Retinal pigment epithelial cell (primary cell): ENCODE data around the gene POM121C.
"Not testable (repeated sequence)": the region's sequence is repeated elsewhere in the genome, so short reads cannot be mapped to it uniquely, and the experiment has no call there.

ENCODE experiments used
- DNase-seq: peaks from one replicate; pipeline ENCODE4 v3.0.0-alpha.2; 2010; ENCODE audit warnings: low read depth
- H3K4me3 ChIP-seq: 2 replicates; pipeline ENCODE4 v1.5.1; 2011; ENCODE audit warnings: mild to moderate bottlenecking, low read length, control low read depth, moderate library complexity
- TF ChIP-seq, protein P1 (sequence below): conservative IDR thresholded peaks from 2 replicates; pipeline ENCODE4 v1.5.1; 2011; ENCODE audit warnings: low read depth, low read length, control low read depth, inconsistent platforms

The POM121C gene

DNA sequence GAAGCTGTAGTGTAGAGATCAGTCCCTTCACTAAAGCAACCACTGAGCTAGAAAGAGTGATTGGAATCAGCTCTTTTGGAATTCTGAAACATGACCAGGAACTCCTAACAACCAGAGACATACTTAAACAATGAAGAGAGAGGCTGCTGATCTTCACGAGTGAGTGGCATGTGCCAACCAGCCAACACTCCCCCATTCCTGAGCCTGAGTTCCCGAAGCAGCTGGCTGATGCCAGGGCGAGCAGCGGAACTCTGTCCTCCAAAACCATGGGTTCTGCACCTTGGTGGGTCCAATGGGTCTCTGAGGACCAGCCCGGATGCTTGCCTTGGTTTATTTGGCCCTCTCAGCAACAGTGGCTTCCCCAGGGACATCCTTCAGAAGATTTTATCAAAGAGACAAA lies 25.6 kb downstream of the POM121C start:
- DNase-seq, H3K4me3 ChIP-seq: not testable (repeated sequence)

DNA sequence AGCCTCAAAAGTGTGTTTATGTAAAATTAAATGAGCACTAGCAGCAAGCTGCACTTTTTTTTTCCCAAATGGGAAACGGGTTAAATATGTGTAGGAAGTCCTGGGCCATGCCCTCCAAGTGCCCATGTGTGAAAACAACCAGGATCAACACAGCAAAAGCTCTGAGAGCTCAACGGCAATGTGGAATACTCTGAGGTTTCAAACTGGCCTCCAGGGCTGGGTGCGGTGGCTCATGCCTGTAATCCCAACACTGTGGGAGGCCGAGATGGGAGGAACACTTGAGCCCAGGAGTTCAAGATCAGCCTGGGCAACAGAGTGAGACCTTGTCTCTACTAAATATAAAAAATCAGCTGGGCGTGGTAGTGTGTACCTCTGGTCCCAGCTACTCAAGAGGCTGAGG lies 28.1 kb downstream of the POM121C start:
- not testable (repeated sequence) for DNase-seq, H3K4me3 ChIP-seq

DNA sequence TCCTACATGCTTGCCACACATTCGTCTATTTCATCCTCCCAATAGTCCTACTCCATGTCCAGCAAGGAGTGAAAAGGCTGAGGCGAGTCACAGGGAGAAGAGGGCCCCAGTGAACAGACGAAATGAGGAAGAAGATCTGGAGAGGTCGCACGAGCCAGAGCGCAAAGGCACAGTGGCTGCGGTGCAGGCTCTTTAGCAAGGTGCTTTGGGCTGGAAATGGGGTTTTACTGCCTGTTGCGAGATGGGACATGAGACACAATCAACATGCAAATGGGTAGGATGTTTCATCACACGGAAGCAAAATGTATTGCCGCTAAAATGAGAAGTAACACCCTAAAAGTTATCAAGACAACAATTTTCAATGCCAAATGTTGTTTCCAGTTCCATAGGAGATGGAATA lies 29.7 kb downstream of the POM121C start:
- H3K4me3 ChIP-seq, DNase-seq: not testable (repeated sequence)

DNA sequence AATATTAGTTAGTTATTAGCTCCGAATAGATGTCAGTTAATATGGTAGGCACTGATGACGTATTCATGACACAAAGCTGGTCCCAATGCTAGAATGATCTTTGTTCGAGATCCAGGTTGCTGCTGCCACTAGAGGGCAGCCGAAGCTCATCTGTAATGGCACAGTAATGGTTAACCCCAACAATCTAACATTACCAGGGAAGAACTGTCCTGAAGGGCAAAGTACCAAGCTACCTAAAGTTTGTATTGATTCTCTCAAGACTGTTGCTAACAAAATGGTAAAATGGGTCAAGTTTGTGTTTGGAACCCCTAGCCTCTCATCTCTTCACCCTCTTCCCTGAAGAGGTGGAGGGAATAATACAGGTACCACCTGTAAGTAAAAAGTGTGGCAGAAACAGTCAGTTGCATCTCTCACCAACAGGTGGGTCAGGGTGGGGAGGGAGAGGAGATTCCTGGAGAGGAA lies 33.6 kb downstream of the POM121C start:
- DNase-seq, H3K4me3 ChIP-seq: not testable (repeated sequence)
- TF ChIP-seq, protein P1, sequence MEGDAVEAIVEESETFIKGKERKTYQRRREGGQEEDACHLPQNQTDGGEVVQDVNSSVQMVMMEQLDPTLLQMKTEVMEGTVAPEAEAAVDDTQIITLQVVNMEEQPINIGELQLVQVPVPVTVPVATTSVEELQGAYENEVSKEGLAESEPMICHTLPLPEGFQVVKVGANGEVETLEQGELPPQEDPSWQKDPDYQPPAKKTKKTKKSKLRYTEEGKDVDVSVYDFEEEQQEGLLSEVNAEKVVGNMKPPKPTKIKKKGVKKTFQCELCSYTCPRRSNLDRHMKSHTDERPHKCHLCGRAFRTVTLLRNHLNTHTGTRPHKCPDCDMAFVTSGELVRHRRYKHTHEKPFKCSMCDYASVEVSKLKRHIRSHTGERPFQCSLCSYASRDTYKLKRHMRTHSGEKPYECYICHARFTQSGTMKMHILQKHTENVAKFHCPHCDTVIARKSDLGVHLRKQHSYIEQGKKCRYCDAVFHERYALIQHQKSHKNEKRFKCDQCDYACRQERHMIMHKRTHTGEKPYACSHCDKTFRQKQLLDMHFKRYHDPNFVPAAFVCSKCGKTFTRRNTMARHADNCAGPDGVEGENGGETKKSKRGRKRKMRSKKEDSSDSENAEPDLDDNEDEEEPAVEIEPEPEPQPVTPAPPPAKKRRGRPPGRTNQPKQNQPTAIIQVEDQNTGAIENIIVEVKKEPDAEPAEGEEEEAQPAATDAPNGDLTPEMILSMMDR = peak; percentile 30

DNA sequence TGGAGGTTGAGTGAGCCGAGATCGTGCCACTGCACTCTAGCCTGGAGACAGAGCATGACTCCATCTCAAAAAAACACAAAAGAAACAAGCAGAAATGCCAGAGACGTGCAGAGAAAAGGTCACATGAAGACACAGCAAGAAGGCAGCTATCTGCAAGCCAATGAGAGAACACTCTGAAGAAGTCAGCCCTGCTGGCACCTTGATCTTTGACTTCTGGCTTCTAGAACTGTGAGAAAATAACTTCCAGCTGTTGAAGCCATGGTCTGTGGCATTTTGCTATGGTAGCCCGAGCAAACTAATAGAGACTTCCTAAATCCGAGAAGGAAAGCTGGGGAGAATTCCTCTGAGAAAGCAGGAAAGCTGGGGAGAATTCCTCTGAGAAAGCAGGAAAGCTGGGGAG lies 36.2 kb downstream of the POM121C start:
- not testable (repeated sequence) for DNase-seq, H3K4me3 ChIP-seq

DNA sequence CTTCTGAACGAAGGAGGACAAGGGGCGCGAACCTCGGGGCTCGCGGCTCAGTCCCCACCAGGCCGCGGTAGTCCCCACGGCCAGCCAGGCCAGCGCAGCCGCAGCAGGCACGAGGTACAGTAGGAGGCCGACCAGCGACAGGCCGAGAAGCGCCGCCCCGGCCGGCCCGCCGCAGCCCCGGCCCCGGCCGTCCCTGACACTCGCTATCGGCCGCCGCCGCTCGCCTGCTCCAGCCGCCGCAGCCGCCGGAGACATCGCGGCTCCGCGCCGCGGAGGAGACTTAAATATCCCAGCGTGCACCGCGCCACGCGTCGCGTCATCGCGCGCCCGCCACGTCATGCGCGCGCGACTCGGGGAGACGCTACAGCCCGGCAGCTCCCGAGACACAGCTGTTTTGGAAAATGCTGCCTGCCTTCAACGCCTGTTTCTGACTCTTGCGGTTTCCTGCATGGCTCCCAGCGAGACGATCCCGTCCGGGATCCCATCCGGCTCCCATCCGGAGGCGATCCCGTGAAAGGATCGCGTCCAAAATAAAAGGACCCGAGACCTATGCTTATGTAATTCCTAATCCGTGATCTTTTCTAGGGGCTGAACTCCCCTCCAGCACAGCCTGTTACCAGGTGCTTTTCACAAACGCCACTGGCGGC lies 43.5 kb downstream of the POM121C start:
- not testable (repeated sequence) for DNase-seq
- peak overlapping the region; percentile 61 for H3K4me3 ChIP-seq

DNA sequence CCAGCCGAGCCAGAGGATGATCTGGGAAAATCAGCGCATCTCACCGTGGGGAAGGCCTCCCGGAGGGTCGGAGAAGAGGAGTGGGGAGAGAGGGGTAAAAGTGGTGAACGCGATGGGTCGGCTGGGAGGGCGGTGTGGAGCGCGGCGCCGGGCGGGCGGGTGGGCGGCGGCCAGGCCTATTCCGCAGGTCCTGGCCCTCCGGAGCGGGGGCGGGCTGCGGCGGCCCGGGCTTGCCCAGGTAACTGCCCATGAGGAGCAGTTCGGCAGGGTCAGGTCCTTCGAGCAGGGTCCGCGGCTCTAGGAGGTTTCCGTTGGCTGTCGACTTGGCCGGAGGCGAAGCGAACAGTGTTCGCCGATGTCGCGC lies 44.0 kb downstream of the POM121C start:
- not testable (repeated sequence) for DNase-seq
- peak overlapping the region; percentile 52 for H3K4me3 ChIP-seq

DNA sequence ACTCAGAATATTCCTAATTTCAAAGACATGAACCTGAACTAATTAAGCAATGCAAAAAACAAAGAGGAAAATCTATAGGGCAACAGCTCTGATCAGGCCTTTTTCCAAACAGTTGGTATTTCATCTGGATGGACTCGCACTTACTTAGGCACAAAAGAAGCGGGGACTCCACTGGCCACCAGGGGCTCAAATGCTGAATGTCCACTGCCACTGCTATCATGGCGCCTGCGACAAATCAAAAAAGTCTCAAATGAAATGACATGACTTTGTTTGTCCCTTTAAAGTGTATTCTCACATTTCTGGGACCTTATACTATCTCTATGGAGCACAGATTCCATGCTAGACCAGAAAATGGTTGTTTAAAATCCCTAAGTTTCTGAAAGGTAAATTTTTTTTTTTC lies 47.1 kb downstream of the POM121C start:
- not testable (repeated sequence) for DNase-seq, H3K4me3 ChIP-seq

DNA sequence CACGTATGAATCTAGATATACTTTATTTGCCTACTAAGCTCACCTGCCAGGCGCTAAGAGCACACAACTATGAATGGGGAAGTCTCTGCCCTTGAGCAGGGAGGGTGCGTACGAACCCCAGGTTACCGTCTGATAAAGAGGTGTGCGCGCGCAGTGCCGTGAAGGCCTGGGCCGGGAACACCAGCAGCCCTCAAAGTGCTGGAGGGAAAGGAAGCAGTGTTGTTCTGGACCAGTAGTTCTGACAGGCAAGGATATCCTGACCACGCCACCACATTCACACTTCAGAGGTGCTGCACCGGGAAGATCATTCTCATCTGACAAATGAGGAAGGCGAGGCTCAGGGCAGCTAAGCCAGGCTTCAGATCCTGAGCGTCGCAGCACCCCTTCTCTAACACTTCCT lies 62.6 kb downstream of the POM121C start:
- not testable (repeated sequence) for H3K4me3 ChIP-seq, DNase-seq

DNA sequence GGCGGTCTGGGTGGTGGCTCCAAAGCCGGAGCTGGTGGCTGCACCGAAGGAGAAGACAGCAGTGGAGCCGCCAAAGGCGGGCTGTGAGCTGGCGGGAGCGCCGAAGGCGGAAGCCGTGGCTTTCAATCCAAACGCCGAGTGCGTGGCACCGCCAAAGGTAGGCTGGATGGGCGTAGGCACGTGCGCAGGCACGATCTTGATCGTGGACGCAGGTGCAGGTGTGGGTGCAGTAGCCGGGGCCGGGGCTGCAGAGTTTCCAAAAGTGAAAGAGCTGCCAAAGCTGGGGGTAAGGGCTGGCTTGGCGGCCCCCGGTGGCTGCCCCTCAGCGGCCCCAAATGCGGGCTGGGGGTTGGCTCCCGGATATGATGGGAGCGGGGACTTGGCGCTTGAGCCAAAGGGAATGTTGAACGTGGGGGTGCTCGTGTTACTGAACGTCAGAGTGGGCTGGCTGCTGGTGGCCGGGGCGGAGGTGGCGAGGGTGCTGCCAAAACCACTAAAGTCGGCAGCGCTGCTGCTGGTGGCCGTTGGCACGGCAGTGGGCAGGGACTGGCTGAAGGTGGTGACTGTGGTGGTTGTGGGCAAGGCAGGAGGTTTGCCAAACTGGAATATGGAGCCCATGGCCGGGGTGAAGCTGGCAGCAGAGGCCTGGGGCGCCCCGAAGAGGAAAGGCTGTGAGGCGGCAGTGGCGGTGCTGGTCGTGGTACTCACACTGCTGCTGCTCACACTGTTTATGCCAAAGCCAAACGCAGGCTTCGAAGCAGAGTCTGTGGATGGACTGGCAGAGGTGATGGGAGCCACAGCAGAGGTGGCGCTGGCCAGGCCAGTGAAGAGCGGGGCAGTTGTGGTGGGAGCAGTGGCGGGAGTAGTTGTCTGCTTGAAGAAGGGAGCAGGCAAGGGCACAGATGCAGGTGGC lies 64.0 kb downstream of the POM121C start:
- DNase-seq, H3K4me3 ChIP-seq: not testable (repeated sequence)

DNA sequence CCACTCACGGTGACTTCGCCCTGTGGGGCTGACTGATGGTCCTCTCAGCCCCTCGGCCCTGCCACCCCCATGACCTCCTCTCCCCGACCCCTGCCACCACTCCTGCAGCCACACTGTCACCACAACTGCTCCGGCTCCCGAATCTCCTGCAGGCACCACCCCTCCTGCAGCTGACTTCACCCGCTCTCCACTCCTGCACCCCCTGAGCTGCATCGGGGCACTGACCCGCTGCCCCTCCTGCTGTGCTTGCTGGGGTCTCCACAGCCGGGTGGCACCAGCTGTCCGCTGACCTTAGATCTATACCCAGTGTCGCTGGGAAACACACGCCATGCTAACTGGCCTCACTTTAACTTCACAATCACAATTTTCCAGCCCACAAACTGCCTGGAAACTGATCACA lies 65.9 kb downstream of the POM121C start:
- H3K4me3 ChIP-seq, DNase-seq: not testable (repeated sequence)

DNA sequence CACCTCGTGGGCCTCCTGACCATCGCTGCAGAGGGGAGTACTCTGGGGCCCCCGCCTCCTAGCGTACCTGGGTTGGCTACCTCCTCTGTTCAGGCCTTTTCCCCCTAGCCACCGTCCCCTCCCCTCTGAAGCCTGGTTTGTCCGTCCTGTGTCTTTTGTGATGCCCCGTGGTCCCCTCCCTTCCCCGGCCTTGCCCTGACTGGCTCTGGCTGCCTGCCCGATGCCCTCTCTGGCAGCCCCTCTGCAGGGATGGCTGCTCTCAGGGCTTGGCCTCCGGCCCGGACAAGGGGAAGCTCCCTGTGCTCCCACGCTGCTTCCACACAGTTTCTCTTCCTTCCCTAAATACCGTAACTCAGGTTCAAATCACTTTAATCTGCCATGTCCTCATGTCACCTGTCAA lies 66.4 kb downstream of the POM121C start:
- not testable (repeated sequence) for DNase-seq, H3K4me3 ChIP-seq

DNA sequence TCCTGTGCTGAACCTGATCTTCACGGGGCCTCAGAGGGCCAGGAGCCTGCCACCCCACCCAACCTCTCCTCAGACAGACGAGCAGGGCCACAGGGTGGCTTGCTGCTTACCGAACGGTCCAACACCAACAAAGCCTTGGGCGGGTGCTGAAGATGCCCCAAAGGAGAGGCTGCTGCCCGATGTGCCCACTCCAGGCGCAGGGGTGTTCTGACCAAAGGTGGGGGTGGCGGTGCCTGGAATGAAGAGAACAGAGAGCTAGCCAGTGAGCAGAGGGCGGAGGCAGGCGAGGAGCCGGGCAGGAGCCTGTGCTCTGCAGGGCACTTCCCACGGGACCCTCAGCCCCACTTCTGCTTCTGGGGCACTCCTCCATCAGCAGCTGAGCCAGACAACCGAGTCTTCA lies 66.9 kb downstream of the POM121C start:
- not testable (repeated sequence) for H3K4me3 ChIP-seq, DNase-seq

DNA sequence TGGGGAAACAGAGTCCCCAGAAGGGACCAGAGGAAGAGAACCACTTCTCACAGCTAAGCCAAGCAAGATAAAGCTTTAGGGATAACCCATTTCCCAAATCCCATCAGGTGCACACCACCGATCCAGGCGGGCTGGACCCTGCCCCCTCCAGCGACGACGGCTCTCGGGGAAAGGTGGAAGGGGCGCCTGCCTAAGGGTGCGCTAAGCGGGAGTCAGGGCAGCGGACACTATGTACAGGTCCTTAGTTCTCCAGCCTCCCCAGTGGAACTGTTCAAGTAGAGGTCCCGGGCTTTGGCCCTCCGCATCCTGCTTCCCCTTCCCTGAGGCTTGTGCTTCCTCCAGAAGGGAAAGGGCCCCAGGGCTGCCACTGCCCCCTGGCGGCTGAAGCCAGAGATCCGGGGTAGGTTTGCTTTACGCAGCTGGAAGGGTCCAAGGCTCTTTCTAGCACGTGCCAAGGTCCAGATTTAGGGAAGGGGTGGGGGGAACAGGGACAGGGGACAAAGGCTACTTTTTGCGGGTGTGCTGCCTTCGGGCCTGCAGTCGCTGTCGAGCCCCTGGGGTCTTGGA lies 67.7 kb downstream of the POM121C start:
- DNase-seq, H3K4me3 ChIP-seq: not testable (repeated sequence)

DNA sequence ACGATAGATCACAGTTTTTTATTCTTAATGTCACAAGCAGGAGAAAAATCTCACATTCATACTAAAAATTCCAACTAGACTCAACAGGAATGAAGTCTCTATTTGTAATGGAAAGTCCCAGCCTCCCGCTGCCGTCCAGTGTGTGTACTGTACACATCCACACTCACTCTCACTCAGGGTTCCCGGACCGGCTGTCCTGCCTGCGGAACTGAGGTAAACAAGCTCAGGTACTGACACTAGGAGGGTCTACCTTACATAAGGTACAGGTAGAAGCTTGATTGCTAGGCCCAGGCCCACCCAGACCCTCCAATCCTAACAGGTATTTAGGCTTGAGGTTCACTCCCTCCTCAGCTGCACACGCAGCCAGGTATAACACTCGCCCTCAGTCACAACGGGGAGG lies 69.3 kb downstream of the POM121C start:
- DNase-seq, H3K4me3 ChIP-seq: not testable (repeated sequence)

DNA sequence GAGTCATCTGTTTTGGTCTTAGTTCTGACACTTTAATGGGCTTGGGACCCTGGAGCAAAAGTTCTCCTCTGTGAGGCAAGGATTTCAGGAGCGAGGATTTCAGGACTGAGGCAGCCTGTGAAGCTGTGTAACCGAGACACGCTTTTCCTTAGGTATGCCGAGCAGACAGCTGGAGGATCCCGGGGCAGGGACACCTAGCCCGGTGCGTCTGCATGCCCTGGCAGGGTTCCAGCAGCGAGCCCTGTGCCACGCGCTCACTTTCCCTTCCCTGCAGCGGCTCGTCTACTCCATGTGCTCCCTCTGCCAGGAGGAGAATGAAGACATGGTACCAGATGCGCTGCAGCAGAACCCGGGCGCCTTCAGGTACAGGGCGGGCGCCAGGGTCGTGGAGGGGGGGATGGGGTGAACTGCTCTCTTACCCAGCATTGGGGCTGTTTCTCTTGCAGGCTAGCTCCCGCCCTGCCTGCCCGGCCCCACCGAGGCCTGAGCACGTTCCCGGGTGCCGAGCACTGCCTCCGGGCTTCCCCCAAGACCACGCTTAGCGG lies 70.2 kb downstream of the POM121C start:
- not testable (repeated sequence) for H3K4me3 ChIP-seq

DNA sequence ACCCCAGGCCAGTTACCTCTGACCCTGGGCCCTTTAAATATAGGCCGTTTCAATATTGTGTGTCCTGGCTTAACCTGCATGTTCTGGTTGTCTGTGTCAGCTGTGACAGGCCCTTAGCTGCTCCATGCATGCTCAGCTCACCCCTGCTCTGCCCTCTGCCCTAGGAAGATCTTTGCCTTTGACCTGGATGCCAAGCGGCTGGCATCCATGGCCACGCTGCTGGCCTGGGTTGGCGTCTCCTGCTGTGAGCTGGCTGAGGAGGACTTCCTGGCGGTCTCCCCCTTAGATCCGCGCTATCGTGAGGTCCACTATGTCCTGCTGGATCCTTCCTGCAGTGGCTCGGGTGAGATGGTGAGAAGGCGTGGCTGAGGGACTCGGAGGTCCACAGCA lies 70.7 kb downstream of the POM121C start:
- not testable (repeated sequence) for H3K4me3 ChIP-seq, DNase-seq

More for the DNA sequence above, 70.2 kb downstream of the POM121C start:
- DNase-seq = not testable (repeated sequence)

DNA sequence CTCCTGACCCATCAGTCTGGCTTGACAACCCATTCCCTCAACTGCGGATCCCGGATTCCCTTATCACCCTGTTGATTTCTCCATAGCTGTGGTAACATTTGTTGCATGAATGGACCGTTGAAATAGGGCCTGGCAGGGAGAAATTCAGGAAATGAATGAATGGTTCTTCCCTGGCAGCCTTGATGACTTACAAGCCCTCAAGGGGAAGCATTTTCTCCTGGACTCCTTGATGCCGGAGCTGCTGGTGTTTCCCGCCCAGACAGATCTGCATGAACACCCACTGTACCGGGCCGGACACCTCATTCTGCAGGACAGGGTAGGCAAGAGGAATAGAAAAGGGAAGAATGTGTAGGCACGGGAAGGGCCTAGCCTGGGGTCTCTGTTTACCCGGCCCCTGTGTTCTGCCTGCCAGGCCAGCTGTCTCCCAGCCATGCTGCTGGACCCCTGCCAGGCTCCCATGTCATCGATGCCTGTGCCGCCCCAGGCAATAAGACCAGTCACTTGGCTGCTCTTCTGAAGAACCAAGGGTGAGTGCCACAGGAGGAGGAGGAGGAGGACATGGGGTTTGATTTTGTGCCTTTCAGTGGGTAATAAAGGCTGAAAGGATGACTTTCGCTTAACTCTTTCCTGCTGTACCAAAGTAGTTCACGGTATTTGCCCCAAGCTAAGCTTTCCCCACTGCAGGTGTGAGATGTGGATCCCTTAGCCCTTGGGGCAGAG lies 71.2 kb downstream of the POM121C start:
- not testable (repeated sequence) for DNase-seq

More for the DNA sequence above, 71.2 kb downstream of the POM121C start:
- not testable (repeated sequence) for H3K4me3 ChIP-seq
